Activated naive CD4-positive, alpha-beta T cell treated with anti-CD3 and anti-CD28 coated beads, Interleukin-2, amount 50 U/mL, for 16 hours (primary cell): ENCODE data around the gene OCA2.
"Not testable (repeated sequence)": the region's sequence is repeated elsewhere in the genome, so short reads cannot be mapped to it uniquely, and the experiment has no call there.

ENCODE experiments used
- DNase-seq: peaks from one replicate; pipeline ENCODE4 v3.0.0-alpha.2; 2020

The OCA2 gene

GRCh38 chr15:27866505-27867165 lies 232.5 kb downstream of the OCA2 start:
- DNase-seq: no peak

GRCh38 chr15:27865926-27866325 lies 233.2 kb downstream of the OCA2 start:
- no peak for DNase-seq

- DNase-seq: no peak
Observed at GRCh38 chr15:27865323-27865922, 233.7 kb downstream of the OCA2 start.

- DNase-seq: no peak
Observed at GRCh38 chr15:27864719-27865118, 234.4 kb downstream of the OCA2 start.

GRCh38 chr15:27864086-27864485 lies 235.0 kb downstream of the OCA2 start:
- DNase-seq: no peak

GRCh38 chr15:27863000-27863399 lies 236.1 kb downstream of the OCA2 start:
- DNase-seq: no peak

- no peak for DNase-seq
Observed at GRCh38 chr15:27861171-27861570, 237.9 kb downstream of the OCA2 start.

- DNase-seq: no peak
Observed at GRCh38 chr15:27855137-27855536, 244.0 kb downstream of the OCA2 start.

- DNase-seq: no peak
Observed at GRCh38 chr15:27854601-27855000, 244.5 kb downstream of the OCA2 start.

GRCh38 chr15:27853624-27854455 lies 245.3 kb downstream of the OCA2 start:
- no peak for DNase-seq

GRCh38 chr15:27851858-27852210 lies 247.3 kb downstream of the OCA2 start:
- DNase-seq: no peak

GRCh38 chr15:27850981-27851857 lies 247.9 kb downstream of the OCA2 start:
- DNase-seq: no peak

GRCh38 chr15:27850050-27850449 lies 249.1 kb downstream of the OCA2 start:
- DNase-seq: no peak

GRCh38 chr15:27848936-27849335 lies 250.2 kb downstream of the OCA2 start:
- DNase-seq: not testable (repeated sequence)

- no peak for DNase-seq
Observed at GRCh38 chr15:27847775-27848710, 251.1 kb downstream of the OCA2 start.

GRCh38 chr15:27846722-27847395 lies 252.3 kb downstream of the OCA2 start:
- no peak for DNase-seq

GRCh38 chr15:27845535-27846369 lies 253.4 kb downstream of the OCA2 start:
- DNase-seq: no peak

- DNase-seq: no peak
Observed at GRCh38 chr15:27844018-27844666, 255.0 kb downstream of the OCA2 start.

GRCh38 chr15:27843146-27843545 lies 256.0 kb downstream of the OCA2 start:
- DNase-seq: no peak

GRCh38 chr15:27842526-27842925 lies 256.6 kb downstream of the OCA2 start:
- no peak for DNase-seq
